ENCODE measurements around the gene MAN1A1. TPM values are rescaled to one million over a fixed set of nuclear protein-coding genes. Genes with fewer than 3 reads are reported as not detected.

MAN1A1 gene
- polyA plus RNA-seq, 1 experiment = 27.5 TPM

DNA sequence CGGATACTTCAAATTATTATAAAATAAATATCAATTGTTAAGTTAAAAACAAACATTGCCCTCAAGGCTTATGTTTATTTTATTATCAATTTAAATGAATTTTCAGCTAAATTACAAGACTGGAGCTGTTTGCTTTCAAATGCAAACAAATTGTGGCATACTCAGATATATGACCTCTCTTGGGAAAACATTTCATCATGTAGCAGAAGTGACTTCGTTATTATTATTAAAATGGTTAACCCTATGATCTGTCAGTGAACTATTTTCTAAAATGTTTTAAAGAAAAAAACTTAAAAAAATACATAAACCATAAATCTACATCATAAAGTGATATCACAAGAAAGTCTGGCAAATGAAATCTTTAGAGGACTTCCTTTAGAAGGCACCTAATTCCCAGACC lies 72.5 kb downstream of the MAN1A1 start:
- H3K27ac ChIP-seq (ENCODE audit: low read depth, low read length) = no peak overlapping the region
- CTCF ChIA-PET = interaction anchor here (0.7 to 1.3 kb wide), 2 partner anchors 147 to 451 kb away, joined by 3 read pairs; no protein-coding TSS in a partner anchor
- no peak overlapping the region for H3K4me3 ChIP-seq (ENCODE audit: low read depth, low read length)
- DNase-seq (ENCODE audit: low read depth, low spot score) = no peak
- POLR2A ChIA-PET = no interaction called here
- no peaks in the 10 kb centered on the region for H3K27me3 ChIP-seq (ENCODE audit: control insufficient read depth, insufficient read depth, low read length)
- H3K9me3 ChIP-seq (ENCODE audit: control insufficient read depth, insufficient read depth, low read length) = no peaks in the 10 kb centered on the region
- TF ChIP-seq, protein P1, sequence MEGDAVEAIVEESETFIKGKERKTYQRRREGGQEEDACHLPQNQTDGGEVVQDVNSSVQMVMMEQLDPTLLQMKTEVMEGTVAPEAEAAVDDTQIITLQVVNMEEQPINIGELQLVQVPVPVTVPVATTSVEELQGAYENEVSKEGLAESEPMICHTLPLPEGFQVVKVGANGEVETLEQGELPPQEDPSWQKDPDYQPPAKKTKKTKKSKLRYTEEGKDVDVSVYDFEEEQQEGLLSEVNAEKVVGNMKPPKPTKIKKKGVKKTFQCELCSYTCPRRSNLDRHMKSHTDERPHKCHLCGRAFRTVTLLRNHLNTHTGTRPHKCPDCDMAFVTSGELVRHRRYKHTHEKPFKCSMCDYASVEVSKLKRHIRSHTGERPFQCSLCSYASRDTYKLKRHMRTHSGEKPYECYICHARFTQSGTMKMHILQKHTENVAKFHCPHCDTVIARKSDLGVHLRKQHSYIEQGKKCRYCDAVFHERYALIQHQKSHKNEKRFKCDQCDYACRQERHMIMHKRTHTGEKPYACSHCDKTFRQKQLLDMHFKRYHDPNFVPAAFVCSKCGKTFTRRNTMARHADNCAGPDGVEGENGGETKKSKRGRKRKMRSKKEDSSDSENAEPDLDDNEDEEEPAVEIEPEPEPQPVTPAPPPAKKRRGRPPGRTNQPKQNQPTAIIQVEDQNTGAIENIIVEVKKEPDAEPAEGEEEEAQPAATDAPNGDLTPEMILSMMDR (IDR thresholded peaks at IDR 0.05; ENCODE audit: low read depth, low read length) = no peak

DNA sequence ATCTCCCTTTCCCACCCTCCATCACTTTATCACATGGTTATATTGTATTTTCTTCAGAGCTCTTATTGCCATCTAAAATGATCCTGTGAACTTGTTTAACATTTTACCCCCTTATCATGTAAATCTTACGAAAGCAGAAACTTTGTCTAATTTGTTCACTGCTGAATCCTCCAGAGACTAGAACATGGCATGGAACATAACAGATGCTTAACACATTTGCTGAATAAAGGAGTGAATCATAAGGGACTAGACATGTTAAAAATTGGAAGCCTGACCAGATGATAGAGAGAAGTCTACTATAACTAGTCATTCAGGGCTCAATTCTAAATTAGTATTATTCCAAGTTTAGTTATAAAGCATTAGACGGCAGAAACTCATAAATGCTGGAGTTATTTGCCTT lies 73.3 kb downstream of the MAN1A1 start:
- no peaks in the 10 kb centered on the region for H3K9me3 ChIP-seq (ENCODE audit: control insufficient read depth, insufficient read depth, low read length)
- no peaks in the 10 kb centered on the region for H3K27me3 ChIP-seq (ENCODE audit: control insufficient read depth, insufficient read depth, low read length)
- H3K4me3 ChIP-seq (ENCODE audit: low read depth, low read length) = no peak overlapping the region
- CTCF ChIA-PET = interaction anchor here (1.3 kb wide), 1 partner anchor 147 kb away, joined by 3 read pairs; no protein-coding TSS in a partner anchor
- H3K27ac ChIP-seq (ENCODE audit: low read depth, low read length) = no peak overlapping the region
- POLR2A ChIA-PET = no interaction called here
- TF ChIP-seq, protein P1 (IDR thresholded peaks at IDR 0.05; ENCODE audit: low read depth, low read length) = no peak
- DNase-seq (ENCODE audit: low read depth, low spot score) = no peak

DNA sequence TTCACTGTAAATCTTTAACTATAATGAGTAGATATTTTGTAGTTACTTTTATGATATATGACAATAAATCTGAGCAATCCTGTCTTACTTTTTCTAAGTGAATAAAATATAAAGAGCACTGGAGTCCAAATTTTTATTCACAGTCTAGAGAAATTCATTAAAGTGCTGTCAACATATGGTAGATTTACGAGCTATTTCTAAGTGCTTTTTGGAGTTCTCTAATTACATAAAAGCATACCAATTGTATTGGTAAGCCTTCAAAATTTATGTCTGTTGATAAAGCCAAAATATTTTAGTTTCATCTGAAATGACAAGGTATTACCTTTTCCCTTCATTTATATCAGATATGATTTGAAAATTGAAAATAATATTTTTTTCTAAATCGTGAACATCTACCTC lies 75.4 kb downstream of the MAN1A1 start:
- Histone ChIP-seq H3K27me3 (ENCODE audit: control insufficient read depth, insufficient read depth, low read length) (no peaks in the 10 kb centered on the region), H3K27ac (ENCODE audit: low read depth, low read length) (no peak overlapping the region), H3K4me3 (ENCODE audit: low read depth, low read length) (no peak overlapping the region), H3K9me3 (ENCODE audit: control insufficient read depth, insufficient read depth, low read length) (peaks cover 4% of the 10 kb centered on the region; the same call in 1 of the 2 replicates)
- TF ChIP-seq, protein P1 (IDR thresholded peaks at IDR 0.05; ENCODE audit: low read depth, low read length) = no peak
- ChIA-PET CTCF (interaction anchor here (1.1 kb wide), 1 partner anchor 10 kb away, joined by 4 read pairs; no protein-coding TSS in a partner anchor), POLR2A (no interaction called here)
- no peak for DNase-seq (ENCODE audit: low read depth, low spot score)

DNA sequence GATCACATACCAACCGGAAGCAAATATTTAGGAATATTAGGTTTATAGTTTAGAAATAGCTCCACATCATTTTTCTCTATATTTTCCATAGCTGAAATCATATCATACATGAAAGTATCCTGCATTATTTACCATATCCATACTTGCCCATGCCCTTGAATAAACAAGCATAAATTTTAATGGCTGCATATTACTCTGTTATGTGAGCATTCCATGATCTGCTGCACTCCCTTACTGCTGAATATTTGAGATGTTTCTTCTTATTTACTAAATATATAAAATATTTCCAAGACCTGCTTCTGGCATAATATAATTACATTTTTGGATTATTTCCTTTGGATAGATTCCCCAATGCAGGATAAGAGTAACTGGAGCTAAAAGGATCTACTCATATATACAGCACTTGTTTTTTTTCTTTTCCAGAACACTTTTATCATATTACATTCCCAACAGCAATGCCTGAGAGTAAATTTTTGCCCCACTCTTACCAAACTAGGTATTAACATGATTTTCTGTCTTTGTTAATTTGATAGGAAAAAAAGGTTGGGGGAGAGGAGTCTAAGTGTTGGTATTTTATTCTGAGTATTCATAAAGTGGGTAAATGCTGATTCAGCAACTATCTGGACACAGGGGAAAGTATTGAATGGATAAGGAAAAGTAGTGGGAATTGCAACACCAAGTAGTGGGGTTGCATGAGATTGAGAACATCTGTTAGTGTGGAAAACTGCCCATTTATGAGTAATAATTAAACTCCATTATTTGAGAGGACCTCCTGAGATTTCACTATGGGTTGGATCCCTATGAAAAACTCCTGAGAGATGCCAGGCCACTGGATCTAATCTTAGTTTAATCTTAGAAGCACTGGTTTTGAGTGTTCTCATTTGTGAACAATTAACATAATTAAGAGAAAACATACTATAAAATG lies 76.0 kb downstream of the MAN1A1 start:
- peak; percentile 47 for DNase-seq (ENCODE audit: low read depth, low spot score)

More for the DNA sequence above, 76.0 kb downstream of the MAN1A1 start:
- Histone ChIP-seq H3K27me3 (ENCODE audit: control insufficient read depth, insufficient read depth, low read length) (no peaks in the 10 kb centered on the region), H3K27ac (ENCODE audit: low read depth, low read length) (no peak overlapping the region), H3K4me3 (ENCODE audit: low read depth, low read length) (no peak overlapping the region), H3K9me3 (ENCODE audit: control insufficient read depth, insufficient read depth, low read length) (peaks cover 5% of the 10 kb centered on the region; the same call in 1 of the 2 replicates)
- CTCF ChIA-PET = interaction anchor here (0.9 kb wide), 1 partner anchor 125 kb away, joined by 3 read pairs; no protein-coding TSS in a partner anchor
- TF ChIP-seq, protein P1 (IDR thresholded peaks at IDR 0.05; ENCODE audit: low read depth, low read length) = no peak
- POLR2A ChIA-PET = interaction anchor here (0.6 kb wide), 1 partner anchor 8 kb away, joined by 4 read pairs; no protein-coding TSS in a partner anchor
